HEK293 (cell line): ENCODE results near the gene TMEM35B.
"Not testable (repeated sequence)": the region's sequence is repeated elsewhere in the genome, so short reads cannot be mapped to it uniquely, and the experiment has no call there.

Experiments
- CTCF ChIA-PET: fragments of 350-600 bp; formaldehyde crosslinking; extraction: SDS; loops from one replicate; lab custom pipeline; 2021; ENCODE audit warnings: antibody characterized with exemption; lab: Yijun Ruan, JAX
- POLR2A ChIA-PET: fragments of 300-600 bp; formaldehyde crosslinking; extraction: SDS; loops from one replicate; lab custom pipeline; 2020; ENCODE audit warnings: antibody characterized with exemption, inconsistent platforms; lab: Yijun Ruan, JAX
- H3K27ac ChIP-seq: fragments of 200-500 bp; sonication (Bioruptor generic); 2 replicates; pipeline ENCODE4 v1.5.1; 2014; ENCODE audit warnings: low read depth, low read length, control low read depth, inconsistent platforms; ENCODE audit errors: extremely low read depth
- H3K36me3 ChIP-seq, 2 experiments: fragments of 200-500 bp in 1 of 2; sonication (Bioruptor generic) in 1 of 2; 1 replicate in 1 of 2; 2 replicates in 1 of 2; pipeline ENCODE4 v1.5.1; 2014 to 2017; ENCODE audit warnings: inconsistent platforms in 2 of 2, low read length in 2 of 2; ENCODE audit not compliant: control insufficient read depth in 2 of 2, insufficient read depth in 1 of 2
- H3K4me1 ChIP-seq: fragments of 200-500 bp; sonication (Bioruptor generic); 2 replicates; pipeline ENCODE4 v1.5.1; 2014; ENCODE audit warnings: mild to moderate bottlenecking, low read length, inconsistent platforms; ENCODE audit not compliant: control insufficient read depth, insufficient read depth
- H3K4me3 ChIP-seq: 2 replicates; pipeline ENCODE4 v1.5.1; 2011; ENCODE audit warnings: low read depth, mild to moderate bottlenecking, control low read depth, low read length, moderate library complexity
- H3K9me3 ChIP-seq: fragments of 200-500 bp; sonication (Bioruptor generic); 2 replicates; pipeline ENCODE4 v1.5.1; 2014; ENCODE audit warnings: low read depth, low read length, inconsistent platforms; ENCODE audit not compliant: control insufficient read depth, insufficient read depth
- GFI1B ChIP-seq: fragments of 450-650 bp; formaldehyde crosslinking; IDR thresholded peaks from 2 replicates; pipeline ENCODE4 v1.5.1; 2016; ENCODE audit warnings: missing biosample characterization, missing genetic modification characterization
- KLF10 ChIP-seq: fragments of 450-650 bp; IDR thresholded peaks from 2 replicates; pipeline ENCODE4 v1.5.1; 2018; ENCODE audit warnings: missing biosample characterization, mild to moderate bottlenecking, missing genetic modification characterization
- MYNN ChIP-seq: fragments of 450-650 bp; formaldehyde crosslinking; IDR thresholded peaks from 2 replicates; pipeline ENCODE4 v1.5.1; 2016; ENCODE audit warnings: missing biosample characterization, missing genetic modification characterization, borderline replicate concordance
- SCRT2 ChIP-seq: fragments of 450-650 bp; formaldehyde crosslinking; IDR thresholded peaks from 2 replicates; pipeline ENCODE4 v1.5.1; 2016; ENCODE audit warnings: missing biosample characterization, missing genetic modification characterization
- ZBTB17 ChIP-seq: fragments of 450-650 bp; formaldehyde crosslinking; IDR thresholded peaks from 2 replicates; pipeline ENCODE4 v1.5.1; 2016; ENCODE audit warnings: missing biosample characterization, missing genetic modification characterization
- ZFHX2 ChIP-seq: fragments of 450-650 bp; formaldehyde crosslinking; conservative IDR thresholded peaks from 2 replicates; pipeline ENCODE4 v1.5.1; 2016; ENCODE audit warnings: missing biosample characterization, missing genetic modification characterization
- ZFP37 ChIP-seq: fragments of 450-650 bp; formaldehyde crosslinking; IDR thresholded peaks from 2 replicates; pipeline ENCODE4 v1.5.1; 2016; ENCODE audit warnings: missing biosample characterization, missing genetic modification characterization
- ZFP69B ChIP-seq: fragments of 450-650 bp; formaldehyde crosslinking; IDR thresholded peaks from 2 replicates; pipeline ENCODE4 v1.5.1; 2016; ENCODE audit warnings: missing biosample characterization, missing genetic modification characterization
- ZNF16 ChIP-seq: fragments of 450-650 bp; formaldehyde crosslinking; IDR thresholded peaks from 2 replicates; pipeline ENCODE4 v1.5.1; 2016; ENCODE audit warnings: low read depth, missing biosample characterization, missing genetic modification characterization
- ZNF19 ChIP-seq: fragments of 450-650 bp; formaldehyde crosslinking; IDR thresholded peaks from 2 replicates; pipeline ENCODE4; 2016; ENCODE audit warnings: missing biosample characterization, missing genetic modification characterization, low read depth
- ZNF335 ChIP-seq: fragments of 450-650 bp; formaldehyde crosslinking; conservative IDR thresholded peaks from 2 replicates; pipeline ENCODE4 v1.5.1; 2016; ENCODE audit warnings: missing biosample characterization, missing genetic modification characterization
- ZNF37A ChIP-seq: fragments of 450-650 bp; IDR thresholded peaks from 2 replicates; pipeline ENCODE4 v1.5.1; 2018; ENCODE audit warnings: missing biosample characterization, missing genetic modification characterization
- ZNF404 ChIP-seq: fragments of 450-650 bp; formaldehyde crosslinking; IDR thresholded peaks from 2 replicates; pipeline ENCODE4 v1.5.1; 2017; ENCODE audit warnings: missing biosample characterization, missing genetic modification characterization
- ZNF692 ChIP-seq: fragments of 450-650 bp; formaldehyde crosslinking; IDR thresholded peaks from 2 replicates; pipeline ENCODE4 v1.5.1; 2016; ENCODE audit warnings: missing biosample characterization, missing genetic modification characterization
- ZNF830 ChIP-seq: fragments of 450-650 bp; IDR thresholded peaks from 2 replicates; pipeline ENCODE4 v1.5.0; 2018; ENCODE audit warnings: missing biosample characterization, missing genetic modification characterization, low read depth, mild to moderate bottlenecking, moderate library complexity
- ZSCAN30 ChIP-seq: fragments of 450-650 bp; IDR thresholded peaks from 2 replicates; pipeline ENCODE4 v1.5.1; 2018; ENCODE audit warnings: missing biosample characterization, mild to moderate bottlenecking, missing genetic modification characterization, moderate library complexity

The TMEM35B gene

GRCh38 chr1:34985609-34985904, 410 bp upstream of the TMEM35B start:
- CTCF ChIA-PET, result interaction anchor here (0.6 to 1.3 kb wide), 2 partner anchors 126 to 133 kb away, joined by 3 to 6 read pairs; no protein-coding TSS in a partner anchor
- peak overlapping the region; percentile 81; the same call in 1 of the 2 replicates for H3K27ac ChIP-seq

GRCh38 chr1:34984435-34984792, 733 bp downstream of the TMEM35B start:
- ChIA-PET CTCF (interaction anchor here (1.3 kb wide), 1 partner anchor 132 kb away, joined by 6 read pairs; no protein-coding TSS in a partner anchor), POLR2A (interaction anchor here (0.6 to 1.8 kb wide), 16 partner anchors 9 to 785 kb away, joined by 3 to 15 read pairs (median 5); partner anchors contain the start of genes CLSPN, SMIM12, ZMYM1 and ZMYM6)
- H3K27ac ChIP-seq, result peak overlapping the region; percentile 81; the same call in 1 of the 2 replicates
- H3K9me3 ChIP-seq, result no peaks in the 10 kb centered on the region
- peaks cover 8% of the 10 kb centered on the region for H3K4me1 ChIP-seq
- peaks cover 0 to 21% of the 10 kb centered on the region in 2 experiments; a peak in 2 of 3 replicates for H3K36me3 ChIP-seq
- no peak for TF ChIP-seq ZNF692 (tag by site-specific recombination)
- peak; percentile 65 for TF ChIP-seq ZBTB17 (tag by site-specific recombination)
- no peak for TF ChIP-seq ZFP37
- H3K4me3 ChIP-seq, result peak overlapping the region; percentile 74

More at GRCh38 chr1:34985609-34985904, 410 bp upstream of the TMEM35B start:
- TF ChIP-seq ZSCAN30 (tag by site-specific recombination) (0 out of 2 replicates have a peak, but pooled peaks have one; percentile 2), ZNF335 (tag by site-specific recombination) (peak; percentile 39; the same call in 1 of the 2 replicates)
- Histone ChIP-seq H3K4me3 (peak overlapping the region; percentile 74), H3K36me3 (peaks cover 0 to 25% of the 10 kb centered on the region in 2 experiments; a peak in 2 of 3 replicates)
- not testable (repeated sequence) for H3K4me1 ChIP-seq, H3K9me3 ChIP-seq
- POLR2A ChIA-PET, result interaction anchor here (1.1 to 1.8 kb wide), 5 partner anchors 10 to 94 kb away, joined by 3 to 15 read pairs (median 7); partner anchors contain the start of genes ZMYM1 and ZMYM6

DNA sequence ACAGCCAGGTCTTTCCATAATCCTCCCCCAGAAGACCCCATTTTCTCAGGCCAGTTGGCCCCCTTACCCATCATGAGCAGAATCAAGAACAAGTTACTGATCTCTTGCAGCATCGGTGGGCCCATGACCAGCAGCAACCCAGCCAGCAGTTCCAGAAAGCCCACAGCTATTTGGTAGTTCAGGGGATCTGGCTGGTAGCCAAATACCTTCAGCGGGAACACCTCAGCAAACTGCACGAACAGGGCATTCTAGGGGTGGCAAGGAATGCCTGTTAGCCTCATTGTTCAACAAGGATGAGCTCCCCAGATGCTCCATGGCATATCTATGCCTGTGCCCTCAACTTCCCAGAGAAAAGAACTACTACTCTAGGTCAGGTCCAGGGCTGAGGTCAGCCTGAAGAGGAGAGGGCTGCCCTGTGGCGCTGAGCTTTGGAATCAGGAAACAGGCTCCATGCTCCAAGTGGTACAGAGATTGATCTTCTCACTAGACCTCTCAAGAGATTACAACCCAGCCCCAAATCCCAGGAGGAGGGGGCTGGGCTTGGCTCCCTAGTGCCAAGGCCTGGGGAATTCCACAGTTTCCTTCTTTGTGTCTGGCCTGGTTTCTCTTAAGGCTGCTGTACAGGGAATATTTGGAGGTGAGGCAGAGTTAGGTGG, 1.3 kb downstream of the TMEM35B start:
- CTCF ChIA-PET, result interaction anchor here (0.6 kb wide), 1 partner anchor 524 kb away, joined by 3 read pairs; no protein-coding TSS in a partner anchor
- POLR2A ChIA-PET, result interaction anchor here (0.7 to 1.8 kb wide), 8 partner anchors 11 to 1533 kb away, joined by 3 to 15 read pairs (median 6); partner anchors contain the start of genes CLSPN, SMIM12, ZMYM1 and ZMYM6
- peaks cover 8% of the 10 kb centered on the region for H3K4me1 ChIP-seq

GRCh38 chr1:34982820-34983376, 2.2 kb downstream of the TMEM35B start:
- POLR2A ChIA-PET, result interaction anchor here (0.7 kb wide), 2 partner anchors 28 to 82 kb away, joined by 5 to 7 read pairs; no protein-coding TSS in a partner anchor
- CTCF ChIA-PET, result interaction anchor here (0.6 kb wide), 1 partner anchor 523 kb away, joined by 3 read pairs; no protein-coding TSS in a partner anchor
- H3K27ac ChIP-seq, result no peak overlapping the region
- H3K4me1 ChIP-seq, result peaks cover 8% of the 10 kb centered on the region
- no peaks in the 10 kb centered on the region for H3K9me3 ChIP-seq
- no peak overlapping the region for H3K4me3 ChIP-seq
- H3K36me3 ChIP-seq, result peaks cover 0 to 21% of the 10 kb centered on the region in 2 experiments; a peak in 1 of 3 replicates
- peak; percentile 56 for TF ChIP-seq SCRT2
- TF ChIP-seq MYNN, result no peak

More for the DNA sequence above, 1.3 kb downstream of the TMEM35B start:
- no peak overlapping the region; the same call in 1 of the 2 replicates for H3K27ac ChIP-seq
- TF ChIP-seq ZFP69B, result 0 out of 2 replicates have a peak, but pooled peaks have one; percentile 51
- TF ChIP-seq ZNF404 (tag by site-specific recombination), result no peak
- no peak for TF ChIP-seq ZNF16 (tag by site-specific recombination)
- TF ChIP-seq KLF10, result no peak
- TF ChIP-seq GFI1B, result 0 out of 2 replicates have a peak, but pooled peaks have one; percentile 54
- TF ChIP-seq ZNF37A (tag by site-specific recombination), result no peak
- no peak for TF ChIP-seq ZNF830
- no peak for TF ChIP-seq ZFHX2
- TF ChIP-seq ZNF19 (tag by site-specific recombination), result no peak
- TF ChIP-seq, all 188 proteins: peak for 2
- H3K9me3 ChIP-seq, result no peaks in the 10 kb centered on the region
- peak overlapping the region; percentile 74; the same call in 1 of the 2 replicates for H3K4me3 ChIP-seq
- peaks cover 0 to 21% of the 10 kb centered on the region in 2 experiments; a peak in 1 of 3 replicates for H3K36me3 ChIP-seq
